ENCODE measurements around the gene VPS54.

VPS54 gene

GRCh38 chr2:64013053-64013452, 6.2 kb downstream of the VPS54 start:
- no peak for DNase-seq (ENCODE audit: insufficient read length, low spot score)
- no peak for FAIRE-seq
- TF ChIP-seq CTCF (IDR thresholded peaks at IDR 0.05; ENCODE audit: insufficient read depth, missing control alignments) = no peak

- FAIRE-seq = no peak
- no peak for TF ChIP-seq CTCF (IDR thresholded peaks at IDR 0.05; ENCODE audit: insufficient read depth, missing control alignments)
- no peak for DNase-seq (ENCODE audit: insufficient read length, low spot score)
Measured at GRCh38 chr2:64012115-64012514, 7.1 kb downstream of the VPS54 start.

GRCh38 chr2:64008434-64009009, 10.7 kb downstream of the VPS54 start:
- no peak for TF ChIP-seq CTCF (IDR thresholded peaks at IDR 0.05; ENCODE audit: insufficient read depth, missing control alignments)
- FAIRE-seq (no peak), DNase-seq (ENCODE audit: insufficient read length, low spot score) (no peak)

GRCh38 chr2:64007924-64008323, 11.3 kb downstream of the VPS54 start:
- no peak for TF ChIP-seq CTCF (IDR thresholded peaks at IDR 0.05; ENCODE audit: insufficient read depth, missing control alignments)
- FAIRE-seq = no peak
- no peak for DNase-seq (ENCODE audit: insufficient read length, low spot score)

GRCh38 chr2:64005707-64006356, 13.4 kb downstream of the VPS54 start:
- TF ChIP-seq CTCF (IDR thresholded peaks at IDR 0.05; ENCODE audit: insufficient read depth, missing control alignments) = no peak
- FAIRE-seq (no peak), DNase-seq (ENCODE audit: insufficient read length, low spot score) (no peak)

GRCh38 chr2:64003239-64003638, 16.0 kb downstream of the VPS54 start:
- FAIRE-seq = no peak
- TF ChIP-seq CTCF (IDR thresholded peaks at IDR 0.05; ENCODE audit: insufficient read depth, missing control alignments) = no peak
- DNase-seq (ENCODE audit: insufficient read length, low spot score) = no peak

- DNase-seq (ENCODE audit: insufficient read length, low spot score) (no peak), FAIRE-seq (no peak)
- TF ChIP-seq CTCF (IDR thresholded peaks at IDR 0.05; ENCODE audit: insufficient read depth, missing control alignments) = no peak
Measured at GRCh38 chr2:64001382-64002101, 17.7 kb downstream of the VPS54 start.

All from D721Med (cell line).